ENCODE results near the gene BRD9.
"Not testable (repeated sequence)": the region's sequence is repeated elsewhere in the genome, so short reads cannot be mapped to it uniquely, and the experiment has no call there.

BRD9 gene

DNA sequence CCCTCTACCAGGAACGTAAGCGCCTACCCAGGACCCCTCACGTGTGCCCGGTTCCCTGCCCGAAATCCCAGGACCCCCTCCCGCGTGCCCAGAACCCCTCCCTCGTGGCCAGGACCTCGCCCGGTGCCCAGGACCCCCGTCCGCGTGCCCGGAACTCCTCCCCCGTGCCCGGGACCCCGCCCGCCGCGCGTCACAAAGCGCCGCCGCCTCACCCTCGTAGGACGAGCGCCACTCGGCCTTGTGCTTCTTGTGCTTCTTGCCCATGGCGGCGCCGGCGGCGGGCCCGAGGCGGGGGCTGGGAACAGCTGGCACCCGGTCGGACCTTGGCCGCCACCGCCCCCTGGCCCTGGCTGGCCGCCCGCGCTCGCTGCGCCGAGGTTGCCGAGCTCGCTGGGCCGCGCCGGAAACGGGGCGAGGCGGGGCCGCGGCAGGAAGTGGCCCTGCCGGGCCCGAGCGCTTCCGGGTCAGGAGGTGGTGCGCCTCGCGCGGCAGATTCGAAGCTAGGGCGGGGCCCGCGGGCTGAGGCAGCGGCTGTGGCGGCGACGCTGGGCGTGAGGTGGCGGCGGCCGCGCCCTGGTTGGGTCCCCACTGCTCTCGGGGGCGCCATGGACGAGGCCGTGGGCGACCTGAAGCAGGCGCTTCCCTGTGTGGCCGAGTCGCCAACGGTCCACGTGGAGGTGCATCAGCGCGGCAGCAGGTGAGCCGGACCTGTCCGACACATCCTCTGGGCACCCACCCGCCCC is at the start of gene BRD9, which contains the start of gene TRIP13:
Gene BRD9, minus strand, starts transcription at position 408 of the 743 bp plus-strand sequence. Its CDS starts 144 bp downstream, at position 264.
Gene TRIP13, plus strand, starts transcription at position 491 of the 743 bp plus-strand sequence. Its CDS starts 115 bp downstream, at position 606.
- peak; percentile 78 for DNase-seq (ENCODE audit: low spot score)

DNA sequence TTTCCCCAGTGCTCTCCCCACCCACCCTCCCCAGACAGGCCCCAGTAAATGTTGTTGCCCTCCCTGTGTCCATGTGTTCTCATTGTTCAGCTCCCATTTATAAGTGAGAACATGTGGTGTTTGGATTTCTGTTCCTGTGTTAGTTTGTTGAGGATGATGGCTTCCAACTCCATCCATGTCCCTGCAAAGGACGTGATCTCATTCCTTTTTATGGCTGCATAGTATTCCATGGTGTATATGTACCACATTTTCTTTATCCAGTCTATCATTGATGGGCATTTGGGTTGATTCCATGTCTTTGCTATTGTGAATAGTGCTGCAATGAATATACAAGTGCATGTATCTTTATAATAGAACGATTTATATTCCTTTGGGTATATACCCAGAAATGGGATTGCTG is 48.1 kb upstream of the BRD9 start:
- DNase-seq (ENCODE audit: low spot score) = not testable (repeated sequence)

DNA sequence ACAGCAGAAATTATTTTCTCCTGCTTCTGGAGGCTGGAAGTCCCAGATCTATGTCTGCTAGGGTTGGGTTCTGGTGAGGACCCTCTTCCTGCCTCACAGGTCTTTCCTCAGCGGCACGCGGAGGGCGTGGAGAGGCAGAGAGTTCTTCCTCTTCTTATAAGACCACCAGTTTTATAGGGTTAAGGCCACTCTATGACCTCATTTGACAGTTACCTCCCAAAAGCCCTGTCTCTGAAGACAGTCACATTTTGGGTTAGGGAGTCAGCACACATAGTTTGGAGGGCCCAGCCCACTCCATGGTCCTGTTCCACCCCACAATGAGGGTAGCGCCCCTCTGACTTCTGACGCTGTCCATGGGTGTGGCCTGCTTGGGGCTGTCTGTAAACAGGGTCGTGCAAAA is 46.8 kb upstream of the BRD9 start:
- no peak for DNase-seq (ENCODE audit: low spot score)

DNA sequence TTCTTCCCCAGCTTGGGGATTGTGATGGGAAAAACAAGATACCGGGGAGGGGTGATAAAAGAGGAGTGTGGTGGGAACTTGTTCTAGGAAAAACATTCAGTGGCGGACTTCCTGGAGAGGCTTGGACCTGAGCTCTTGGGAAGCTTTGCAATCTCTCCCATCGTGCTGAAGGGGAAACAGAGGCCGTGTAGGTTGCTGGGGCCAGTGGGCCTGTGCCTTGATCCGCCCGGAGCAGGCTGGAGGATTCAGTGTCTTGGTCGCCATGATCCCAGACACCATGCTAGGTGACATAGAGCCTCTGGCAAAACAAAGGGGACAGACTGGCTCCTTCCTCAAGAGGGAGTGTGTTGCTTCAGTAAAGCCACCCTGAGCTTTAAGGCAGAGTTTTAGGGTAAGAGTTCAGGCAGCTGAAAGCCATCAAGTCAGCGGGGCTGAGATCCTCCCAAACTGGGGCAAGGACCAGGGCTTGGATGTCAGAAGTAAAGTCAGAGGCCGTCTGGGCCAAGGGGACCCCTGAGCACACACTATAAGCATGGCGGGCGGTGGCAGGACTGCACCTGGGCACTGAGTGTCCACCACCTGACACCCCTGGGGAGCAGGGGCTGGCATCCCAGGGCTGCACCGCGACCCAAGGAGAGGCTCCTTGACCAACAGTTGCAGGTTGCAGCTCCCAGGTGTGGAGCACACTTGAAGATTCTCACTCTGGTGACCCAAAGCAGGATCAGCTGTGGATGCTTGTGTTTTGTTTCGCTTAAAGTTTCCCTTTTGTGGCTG is 44.7 kb upstream of the BRD9 start:
- no peak for DNase-seq (ENCODE audit: low spot score)

DNA sequence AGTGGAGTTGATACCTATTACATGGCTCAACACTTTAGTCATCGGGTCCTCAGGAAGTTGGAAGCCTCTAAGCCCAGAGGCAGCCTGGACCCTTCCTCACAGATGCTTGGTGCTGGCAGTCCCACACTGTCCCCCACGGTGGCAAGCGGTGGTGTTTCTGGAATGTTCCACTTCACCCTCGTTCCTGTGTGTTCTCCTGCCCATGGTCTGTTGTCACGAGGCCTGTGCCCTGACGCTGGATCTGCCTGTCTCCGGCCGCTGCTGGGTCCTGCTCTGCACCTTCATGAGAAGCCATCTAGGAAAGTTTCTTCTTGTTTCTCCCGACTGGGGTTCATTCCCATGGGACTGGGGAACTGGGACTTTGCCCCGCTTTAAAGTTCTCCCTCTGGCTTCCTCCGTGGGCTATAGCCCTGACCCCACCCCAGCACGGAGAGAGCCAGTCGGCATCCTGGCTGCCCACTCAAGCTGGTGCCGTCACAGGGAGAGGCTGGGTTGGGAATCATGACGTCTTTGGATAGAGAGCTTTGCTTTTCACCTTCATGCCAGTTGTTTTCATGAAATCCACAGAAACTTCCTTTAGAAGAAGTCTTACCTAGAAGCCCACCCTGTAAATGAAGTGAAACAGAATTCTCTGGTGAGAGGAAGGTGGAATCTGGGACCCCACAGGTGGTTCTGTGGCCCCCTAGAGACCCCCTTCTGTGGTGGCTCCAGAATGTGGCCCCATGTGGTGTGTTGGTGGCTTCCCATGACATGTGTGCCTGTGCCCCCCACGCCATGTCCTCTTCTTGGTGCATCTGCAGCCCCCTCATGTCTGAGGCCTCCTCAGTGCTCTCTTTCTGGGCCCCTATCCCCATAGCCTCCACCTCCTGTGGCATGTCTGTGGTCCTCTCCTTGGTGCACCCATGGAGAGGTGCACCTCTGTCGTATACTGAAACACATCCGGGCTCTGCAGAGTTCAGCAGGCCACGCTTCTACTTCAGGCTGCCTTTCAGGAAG is 43.8 kb upstream of the BRD9 start:
- DNase-seq (ENCODE audit: low spot score) = no peak

DNA sequence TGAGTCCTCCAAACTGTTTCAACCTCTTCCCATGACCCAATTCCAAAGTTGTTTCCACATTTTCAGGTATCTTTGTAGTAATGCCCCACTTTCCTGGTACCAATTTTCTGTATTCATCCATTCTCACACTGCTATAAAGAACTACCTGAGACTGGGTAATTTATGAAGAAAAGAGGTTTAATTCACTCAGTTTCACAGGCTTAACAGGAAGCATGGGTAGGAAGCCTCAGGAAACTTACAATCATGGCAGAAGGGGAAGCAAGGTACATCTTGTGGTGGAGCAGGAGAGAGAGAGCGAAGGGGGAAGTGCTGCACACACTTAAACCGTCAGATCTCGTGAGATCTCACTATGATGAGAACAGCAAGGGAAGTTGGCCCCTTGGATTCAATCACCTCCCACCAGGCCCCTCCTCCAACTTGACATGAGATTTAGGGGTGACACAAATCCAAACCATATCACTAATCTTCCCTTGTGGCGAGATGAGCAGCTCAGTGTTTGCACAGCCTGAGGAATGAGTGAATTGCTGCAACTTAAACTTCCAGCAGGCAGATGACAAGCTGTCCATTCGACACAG is 43.0 kb upstream of the BRD9 start:
- no peak for DNase-seq (ENCODE audit: low spot score)

DNA sequence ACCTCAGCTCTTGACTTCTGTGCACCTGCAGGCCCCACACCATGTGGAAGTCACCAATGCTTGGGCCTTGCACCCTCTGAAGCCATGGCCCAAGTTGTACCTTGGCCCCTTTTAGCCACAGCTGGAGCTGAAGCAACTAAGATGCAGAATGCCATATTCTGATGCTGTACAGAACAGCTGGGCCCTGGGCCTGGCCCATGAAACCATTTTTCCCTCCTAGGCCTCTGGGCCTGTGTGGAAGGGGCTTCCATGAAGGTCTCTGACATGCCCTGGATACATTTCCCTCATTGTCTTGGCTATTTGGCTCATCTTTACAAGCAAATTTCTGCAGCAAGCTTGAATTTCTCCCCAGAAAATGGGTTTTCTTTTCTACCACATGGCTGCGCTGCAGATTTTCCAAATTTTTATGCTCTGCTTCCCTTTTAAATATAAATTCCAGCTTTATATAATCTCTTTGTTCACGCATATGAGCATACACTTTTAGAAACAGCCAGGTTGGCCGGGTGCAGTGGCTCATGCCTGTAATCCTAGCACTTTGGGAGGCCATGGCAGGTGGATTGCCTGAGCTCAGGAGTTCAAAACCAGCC is 41.9 kb upstream of the BRD9 start:
- not testable (repeated sequence) for DNase-seq (ENCODE audit: low spot score)

DNA sequence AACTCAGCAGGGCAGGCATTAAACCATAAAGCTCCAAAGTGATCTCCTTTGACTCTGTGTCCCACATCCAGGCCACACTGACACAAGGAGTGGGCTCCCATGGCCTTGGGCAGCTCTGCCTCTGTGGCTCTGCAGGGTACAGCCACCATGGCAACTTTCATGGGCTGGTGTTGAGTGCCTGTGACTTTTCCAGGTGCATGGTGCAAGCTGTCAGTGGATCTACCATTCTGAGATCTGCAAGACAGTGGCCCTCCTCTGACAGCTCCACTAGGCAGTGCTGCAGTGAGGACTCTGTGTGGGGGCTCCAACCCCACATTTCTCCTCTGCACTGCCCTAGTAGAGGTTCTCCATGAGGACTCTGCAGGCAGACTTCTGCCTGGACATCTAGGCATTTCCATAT is 41.4 kb upstream of the BRD9 start:
- DNase-seq (ENCODE audit: low spot score) = not testable (repeated sequence)

DNA sequence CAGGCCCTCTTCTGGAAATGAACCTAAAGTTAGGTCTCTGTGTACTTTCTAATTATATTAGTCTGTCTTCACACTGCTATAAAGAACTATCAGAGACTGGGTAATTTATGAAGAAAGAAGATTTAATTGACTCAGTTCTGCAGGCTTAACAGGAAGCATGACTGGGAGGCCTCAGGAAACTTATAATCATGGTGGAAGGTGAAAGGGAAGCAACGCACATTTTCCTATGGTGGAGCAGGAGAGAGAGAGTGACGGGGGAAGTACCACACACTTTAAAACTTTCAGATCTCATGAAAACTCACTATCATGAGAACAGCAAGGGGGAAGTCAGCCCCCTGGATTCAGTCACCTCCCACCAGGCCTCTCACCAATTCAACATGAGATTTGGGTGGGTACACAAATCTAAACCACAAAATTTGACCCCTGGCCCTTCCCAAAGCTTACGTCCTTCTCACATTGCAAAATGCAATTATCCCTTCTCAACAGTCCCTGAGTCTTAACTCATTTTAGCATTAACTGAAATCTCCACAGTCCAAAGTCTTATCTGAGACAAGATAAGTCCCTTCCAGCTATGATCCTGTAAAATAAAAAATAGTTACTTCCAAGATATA is 40.8 kb upstream of the BRD9 start:
- DNase-seq (ENCODE audit: low spot score) = no peak

DNA sequence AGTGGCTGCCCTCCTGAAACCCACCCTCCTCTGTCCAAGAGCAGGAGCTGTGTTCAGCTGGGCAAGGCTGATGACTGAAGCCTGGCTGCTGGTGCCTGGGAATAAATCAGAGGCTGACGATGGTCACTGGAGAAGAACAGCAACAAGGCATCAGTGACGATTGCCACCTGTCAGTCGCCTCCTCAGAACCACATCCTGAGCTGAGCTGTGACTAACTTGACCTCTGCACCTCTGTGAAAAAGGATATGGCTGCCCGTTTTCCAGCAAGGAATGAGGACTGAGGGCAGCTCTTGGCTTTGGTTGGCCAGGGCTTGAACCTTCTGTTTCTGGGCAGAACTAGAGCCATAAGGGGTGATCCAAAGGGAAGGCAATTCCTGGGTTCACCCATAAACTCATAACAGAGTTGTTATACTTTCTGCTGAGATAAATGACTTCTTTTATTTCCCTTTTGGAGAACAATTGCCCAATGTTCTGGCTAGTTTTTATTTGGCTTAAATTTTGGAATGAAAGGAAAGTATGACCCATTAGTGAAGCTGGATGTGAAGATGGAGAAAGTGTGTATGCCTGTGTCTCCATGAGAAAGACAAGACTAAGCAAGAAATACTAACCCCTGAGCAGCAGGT is 40.1 kb upstream of the BRD9 start:
- no peak for DNase-seq (ENCODE audit: low spot score)

DNA sequence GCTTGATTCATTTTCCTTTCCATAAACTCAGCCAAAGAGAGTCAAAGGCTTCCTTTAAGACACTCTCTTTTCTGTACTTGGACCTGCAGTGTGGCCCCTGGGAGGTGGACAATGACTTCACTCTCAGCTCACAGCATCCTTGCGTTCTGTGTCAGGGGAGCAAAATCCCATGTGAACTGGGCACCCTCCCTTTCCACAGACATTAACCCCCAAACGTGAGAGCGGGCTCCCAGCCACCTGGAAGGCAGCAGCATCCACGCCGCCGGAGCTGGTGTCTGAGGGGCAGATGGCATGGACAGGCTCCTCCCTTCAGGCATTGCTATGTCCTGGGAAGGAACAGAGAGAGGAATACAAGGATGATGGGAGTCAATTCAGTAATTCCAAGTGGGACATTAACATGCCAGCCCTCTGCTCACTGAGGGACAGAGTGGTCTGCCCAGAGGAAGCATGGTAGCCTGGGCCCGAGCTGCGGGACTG is 39.6 kb upstream of the BRD9 start:
- DNase-seq (ENCODE audit: low spot score) = no peak

DNA sequence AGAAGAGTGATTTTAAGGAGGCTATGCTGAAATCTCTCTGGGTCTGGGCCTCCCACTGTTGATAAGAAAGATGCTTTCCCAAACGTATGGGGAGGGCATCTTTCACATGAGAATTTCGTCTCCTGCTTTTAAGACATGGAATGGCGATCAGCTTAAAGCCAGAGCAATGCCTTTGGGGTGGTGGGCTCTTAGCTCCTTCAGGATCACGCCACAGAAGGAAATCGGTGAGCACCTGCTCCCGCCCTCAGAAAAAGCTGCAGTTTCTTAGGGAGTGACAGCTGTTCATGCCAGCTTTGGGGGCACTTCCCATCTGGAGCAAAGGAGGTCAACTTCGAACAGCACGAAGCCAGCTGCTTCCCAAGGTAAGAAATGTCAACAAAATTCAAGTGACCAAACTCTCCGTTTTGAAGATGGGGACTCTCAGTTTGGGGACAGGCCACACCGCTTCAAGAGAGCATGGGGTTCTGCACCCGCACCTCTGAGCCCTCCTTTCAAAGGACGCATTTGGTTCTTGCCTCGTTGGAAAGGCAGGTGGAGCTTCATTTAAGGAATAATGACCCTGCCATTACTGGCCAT is 39.1 kb upstream of the BRD9 start:
- no peak for DNase-seq (ENCODE audit: low spot score)

DNA sequence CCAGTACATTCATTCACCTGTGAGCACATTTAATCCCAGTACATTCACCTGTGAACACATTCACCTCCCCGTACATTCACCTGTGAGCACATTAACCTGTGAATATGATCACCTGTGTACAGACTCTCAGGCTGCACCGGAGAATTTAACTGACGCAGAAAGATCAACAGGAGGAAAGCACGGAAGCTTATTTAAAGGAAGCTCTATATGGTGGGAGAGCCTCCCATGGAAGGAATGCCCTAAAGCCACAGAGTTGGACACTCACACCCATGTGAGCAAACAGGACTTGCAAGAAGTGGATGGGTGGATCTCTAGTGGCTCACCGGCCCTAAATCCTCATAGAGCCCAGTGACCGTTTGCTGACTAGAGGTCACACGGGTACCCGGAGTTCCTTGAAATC is 38.3 kb upstream of the BRD9 start:
- DNase-seq (ENCODE audit: low spot score) = no peak

DNA sequence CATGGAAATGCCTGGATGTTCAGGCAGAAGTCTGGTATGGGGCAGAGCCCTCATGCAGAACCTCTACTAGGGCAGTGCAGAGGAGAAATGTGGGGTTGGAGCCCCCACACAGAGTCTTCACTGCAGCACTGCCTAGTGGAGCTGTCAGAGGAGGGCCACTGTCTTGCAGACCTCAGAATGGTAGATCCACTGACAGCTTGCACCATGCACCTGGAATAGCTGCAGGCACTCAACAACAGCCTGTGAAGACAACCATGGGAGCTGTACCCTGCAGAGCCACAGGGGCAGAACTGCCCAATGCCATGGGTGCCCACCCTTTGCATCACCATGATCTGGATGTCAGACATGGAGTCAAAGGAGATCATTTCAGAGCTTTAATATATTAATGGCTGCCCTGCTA is 37.0 kb upstream of the BRD9 start:
- DNase-seq (ENCODE audit: low spot score) = no peak

DNA sequence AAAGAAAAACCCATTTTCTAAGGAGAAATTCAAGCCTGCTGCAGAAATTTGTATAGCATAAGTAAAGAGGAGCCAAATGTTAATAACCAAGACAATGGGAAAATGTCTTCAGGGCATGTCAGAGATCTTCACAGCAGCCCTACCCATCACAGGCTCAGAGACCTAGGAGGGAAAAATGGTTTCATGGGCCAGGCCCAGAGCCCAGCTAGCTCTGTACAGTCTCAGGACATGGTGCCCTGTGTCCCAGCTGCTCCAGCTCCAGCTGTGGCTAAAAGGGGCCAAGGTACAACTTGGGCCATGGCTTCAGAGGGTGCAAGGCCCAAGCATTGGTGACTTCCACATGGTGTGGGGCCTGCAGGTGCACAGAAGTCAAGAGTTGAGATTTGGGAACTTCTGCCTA is 36.6 kb upstream of the BRD9 start:
- DNase-seq (ENCODE audit: low spot score) = not testable (repeated sequence)

DNA sequence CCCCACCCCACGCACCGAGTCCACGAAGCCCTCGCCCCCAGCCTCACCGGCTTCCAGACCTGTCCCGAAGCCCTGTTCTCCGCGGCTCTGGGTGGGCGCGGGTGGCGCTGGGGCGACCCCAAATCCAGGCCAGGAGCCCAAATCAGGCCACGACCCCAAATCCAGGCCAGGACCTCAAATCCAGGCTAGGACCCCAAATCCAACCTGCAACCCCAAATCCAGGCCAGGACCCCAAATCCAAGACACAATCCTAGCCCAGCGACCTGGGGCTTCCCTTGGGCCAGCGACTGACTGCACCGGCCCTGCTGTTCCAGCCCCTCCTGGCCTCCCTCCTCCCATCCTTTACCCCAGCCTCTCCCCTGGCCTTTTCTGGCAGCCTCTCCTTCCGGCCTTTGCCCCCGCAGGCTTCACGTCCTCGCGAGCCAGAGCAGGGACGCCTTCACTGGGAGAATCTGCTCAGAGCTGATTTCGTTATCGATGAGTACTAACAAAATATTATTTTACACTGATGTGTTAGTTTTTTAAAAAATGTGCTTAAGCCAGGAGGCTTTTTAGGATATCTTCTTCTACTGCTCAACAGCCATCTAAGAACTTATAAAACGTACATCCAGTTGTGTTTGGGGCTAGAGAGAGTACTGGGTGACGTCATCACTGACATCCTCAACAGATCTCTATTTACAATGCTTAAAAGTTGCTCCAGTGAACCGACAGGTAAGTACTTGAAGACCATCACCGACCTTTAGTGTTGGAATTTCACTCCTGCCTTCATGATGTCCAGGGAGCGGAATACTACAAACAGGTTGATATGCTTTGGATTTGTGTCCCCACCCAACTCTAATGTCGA is 34.8 kb upstream of the BRD9 start:
- DNase-seq (ENCODE audit: low spot score) = no peak

DNA sequence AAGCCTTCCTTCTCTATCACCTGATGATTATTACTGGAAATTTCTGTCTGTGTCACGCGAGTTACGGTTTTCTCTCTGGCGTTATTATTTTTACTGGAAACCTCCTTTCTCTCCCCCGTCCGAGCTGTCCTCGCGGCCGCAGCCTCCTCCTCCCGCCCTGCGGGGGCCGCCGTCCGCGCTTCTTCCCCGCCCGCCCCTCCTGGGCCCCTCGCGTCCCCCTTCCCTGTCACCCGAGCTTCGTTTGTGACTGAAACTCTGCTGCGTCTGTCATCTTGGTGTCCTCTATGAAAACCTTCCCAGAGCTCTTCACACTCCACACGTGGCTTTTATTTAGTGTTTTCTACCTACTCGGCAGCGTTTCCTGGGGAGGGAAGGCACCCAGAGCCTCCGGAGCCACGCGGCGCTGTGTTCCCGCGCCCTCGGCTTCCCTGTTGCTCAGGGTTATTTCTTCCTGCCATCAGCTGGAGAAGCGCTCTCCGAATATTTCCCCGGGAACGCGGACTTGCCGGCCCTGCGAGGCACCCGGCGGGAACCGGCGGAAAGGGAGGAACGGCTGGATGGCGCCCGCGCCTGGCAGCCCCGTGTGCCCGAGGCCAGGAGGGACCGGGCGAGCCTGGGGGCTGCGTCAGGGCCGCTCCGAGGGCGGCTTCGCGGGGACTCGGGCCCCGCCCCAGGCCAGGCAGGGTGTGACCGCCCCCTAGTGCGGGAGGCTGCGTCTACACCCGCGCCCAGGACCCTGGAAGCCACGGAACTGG is 34.0 kb upstream of the BRD9 start:
- DNase-seq (ENCODE audit: low spot score) = no peak

DNA sequence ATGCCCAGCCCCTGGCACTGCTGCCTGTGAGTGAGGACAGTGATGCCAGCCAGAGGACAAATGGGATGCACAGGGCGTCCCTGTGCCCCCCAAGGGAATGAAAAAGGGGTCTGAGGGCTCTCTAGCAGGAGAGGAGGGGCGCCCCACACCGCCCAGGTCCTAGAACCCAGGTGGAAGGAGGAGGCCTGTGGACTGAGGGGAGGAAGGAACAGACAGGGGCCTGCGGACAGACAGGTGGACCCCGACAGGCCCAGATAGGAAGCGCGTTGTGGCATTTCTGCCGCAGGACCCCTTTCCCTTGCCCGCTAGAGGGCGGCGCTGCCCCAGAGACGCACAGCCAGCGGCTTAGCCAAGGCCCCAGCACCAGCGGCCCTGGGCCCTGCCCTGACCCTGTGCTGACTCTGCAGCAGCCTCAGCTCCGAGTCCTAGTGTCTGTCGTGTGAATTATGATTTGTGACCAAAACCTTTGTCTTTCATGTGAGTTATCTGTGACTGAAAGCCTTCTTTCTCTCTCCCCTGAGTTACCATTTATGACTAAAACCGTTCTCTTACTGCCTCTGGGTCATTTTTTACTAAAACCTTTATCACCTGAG is 30.8 kb upstream of the BRD9 start:
- peak; percentile 54 for DNase-seq (ENCODE audit: low spot score)
